DND-41 (cell line): ENCODE results near the gene SCG5.

Source experiments
- ATAC-seq: fragments of 200-7000 bp; cut with Tn5 transposase; 3 replicates; pipeline ENCODE4 v1.9.1; 2021; ENCODE audit warnings: low read depth; ENCODE audit not compliant: insufficient read depth
- DNase-seq: peaks from one replicate; pipeline ENCODE4 v3.0.0-alpha.2; 2020
- H2AFZ ChIP-seq: 2 replicates; pipeline ENCODE4 v1.6.0; 2012; ENCODE audit warnings: low read depth, low read length
- H3K27ac ChIP-seq: 2 replicates; pipeline ENCODE4 v1.5.1; 2012; ENCODE audit warnings: low read length, inconsistent platforms
- H3K27me3 ChIP-seq: fragments of 200-600 bp; sonication (generic); 2 replicates; pipeline ENCODE4 v1.6.0; 2012; ENCODE audit warnings: low read length, mild to moderate bottlenecking, inconsistent platforms; ENCODE audit not compliant: insufficient read depth, poor library complexity
- H3K36me3 ChIP-seq: 2 replicates; pipeline ENCODE4 v1.5.1; 2012; ENCODE audit warnings: low read length, inconsistent platforms; ENCODE audit not compliant: insufficient read depth
- H3K4me1 ChIP-seq: 2 replicates; pipeline ENCODE4 v1.5.1; 2012; ENCODE audit warnings: mild to moderate bottlenecking, low read length; ENCODE audit not compliant: insufficient read depth
- H3K4me2 ChIP-seq: 2 replicates; pipeline ENCODE4 v1.6.0; 2012; ENCODE audit warnings: mild to moderate bottlenecking, moderate library complexity, low read length, inconsistent platforms; ENCODE audit not compliant: insufficient read depth
- H3K4me3 ChIP-seq, 2 experiments: fragments of 200-600 bp in 1 of 2; shearing (Covaris generic) in 1 of 2; 2 replicates each; pipeline ENCODE4 v1.5.1; 2012 to 2016; ENCODE audit warnings: inconsistent platforms in 2 of 2, low read length in 2 of 2, mild to moderate bottlenecking in 2 of 2, low read depth in 1 of 2, moderate library complexity in 1 of 2
- H3K79me2 ChIP-seq: 2 replicates; pipeline ENCODE4 v1.6.0; 2012; ENCODE audit warnings: low read length, inconsistent platforms; ENCODE audit not compliant: insufficient read depth
- H3K9ac ChIP-seq: 2 replicates; pipeline ENCODE4 v1.6.0; 2012; ENCODE audit warnings: low read depth, mild to moderate bottlenecking, inconsistent platforms, low read length, moderate library complexity
- H3K9me3 ChIP-seq: 2 replicates; pipeline ENCODE4 v1.5.1; 2012; ENCODE audit warnings: low read length, moderate library complexity, mild to moderate bottlenecking, inconsistent platforms; ENCODE audit not compliant: insufficient read depth, severe bottlenecking
- H4K20me1 ChIP-seq: 2 replicates; pipeline ENCODE4 v1.6.0; 2012; ENCODE audit warnings: low read length; ENCODE audit not compliant: insufficient read depth
- EZH2 ChIP-seq: IDR thresholded peaks from 3 replicates; pipeline ENCODE4 v1.6.1; 2012; ENCODE audit warnings: borderline replicate concordance, low read depth, mild to moderate bottlenecking, moderate library complexity, low read length, inconsistent platforms; ENCODE audit not compliant: severe bottlenecking
- TF ChIP-seq, protein P1 (sequence below): IDR thresholded peaks from 2 replicates; pipeline ENCODE4 v1.5.1; 2012; ENCODE audit warnings: borderline replicate concordance, low read length, moderate library complexity, mild to moderate bottlenecking; ENCODE audit not compliant: poor library complexity, severe bottlenecking; ENCODE audit errors: extremely low read depth

SCG5 gene

DNA sequence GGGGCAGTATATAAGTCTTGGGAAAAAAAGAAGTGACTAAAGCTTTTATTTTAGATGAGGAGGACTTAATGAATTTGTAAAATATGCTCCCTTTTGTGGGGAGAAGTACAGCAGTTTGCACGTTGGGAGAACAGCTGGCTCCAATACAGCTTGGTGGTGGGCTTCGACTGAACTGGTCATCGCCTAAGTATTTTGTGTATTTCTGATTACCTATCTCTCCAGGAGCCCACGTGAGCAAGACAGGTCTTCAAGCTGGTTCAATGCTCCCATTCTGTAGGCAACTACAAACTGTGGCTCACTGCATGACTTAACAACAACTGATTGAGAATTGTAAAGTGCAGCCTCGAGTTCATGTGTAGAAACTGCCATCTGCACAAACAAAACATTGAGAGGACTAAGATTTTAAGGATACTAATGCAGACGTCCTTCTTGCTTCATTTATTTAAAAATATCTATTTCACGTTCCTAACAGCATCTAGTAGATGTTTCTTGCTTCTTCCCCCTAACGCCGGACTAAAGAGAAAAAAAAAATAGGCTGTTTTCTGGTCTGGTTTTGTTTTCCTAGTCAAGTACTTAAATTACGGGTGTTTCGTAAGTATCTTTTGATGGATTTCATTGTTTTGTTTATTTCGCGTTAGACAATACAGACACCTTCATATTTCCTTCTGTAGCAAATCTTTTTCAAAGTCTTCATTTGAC, 74.9 kb downstream of the SCG5 start:
- no peak for TF ChIP-seq EZH2
- TF ChIP-seq, protein P1, sequence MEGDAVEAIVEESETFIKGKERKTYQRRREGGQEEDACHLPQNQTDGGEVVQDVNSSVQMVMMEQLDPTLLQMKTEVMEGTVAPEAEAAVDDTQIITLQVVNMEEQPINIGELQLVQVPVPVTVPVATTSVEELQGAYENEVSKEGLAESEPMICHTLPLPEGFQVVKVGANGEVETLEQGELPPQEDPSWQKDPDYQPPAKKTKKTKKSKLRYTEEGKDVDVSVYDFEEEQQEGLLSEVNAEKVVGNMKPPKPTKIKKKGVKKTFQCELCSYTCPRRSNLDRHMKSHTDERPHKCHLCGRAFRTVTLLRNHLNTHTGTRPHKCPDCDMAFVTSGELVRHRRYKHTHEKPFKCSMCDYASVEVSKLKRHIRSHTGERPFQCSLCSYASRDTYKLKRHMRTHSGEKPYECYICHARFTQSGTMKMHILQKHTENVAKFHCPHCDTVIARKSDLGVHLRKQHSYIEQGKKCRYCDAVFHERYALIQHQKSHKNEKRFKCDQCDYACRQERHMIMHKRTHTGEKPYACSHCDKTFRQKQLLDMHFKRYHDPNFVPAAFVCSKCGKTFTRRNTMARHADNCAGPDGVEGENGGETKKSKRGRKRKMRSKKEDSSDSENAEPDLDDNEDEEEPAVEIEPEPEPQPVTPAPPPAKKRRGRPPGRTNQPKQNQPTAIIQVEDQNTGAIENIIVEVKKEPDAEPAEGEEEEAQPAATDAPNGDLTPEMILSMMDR = no peak
- DNase-seq (no peak), ATAC-seq (no peak)
- Histone ChIP-seq H3K4me1 (no peaks in the 10 kb centered on the region), H2AFZ (no peak overlapping the region), H3K36me3 (no peaks in the 10 kb centered on the region), H3K27me3 (no peaks in the 10 kb centered on the region), H3K4me3 (no peak overlapping the region), H3K9ac (no peak overlapping the region), H3K79me2 (no peaks in the 10 kb centered on the region), H4K20me1 (no peaks in the 10 kb centered on the region), H3K4me2 (no peak overlapping the region), H3K27ac (no peak overlapping the region), H3K9me3 (no peaks in the 10 kb centered on the region)

DNA sequence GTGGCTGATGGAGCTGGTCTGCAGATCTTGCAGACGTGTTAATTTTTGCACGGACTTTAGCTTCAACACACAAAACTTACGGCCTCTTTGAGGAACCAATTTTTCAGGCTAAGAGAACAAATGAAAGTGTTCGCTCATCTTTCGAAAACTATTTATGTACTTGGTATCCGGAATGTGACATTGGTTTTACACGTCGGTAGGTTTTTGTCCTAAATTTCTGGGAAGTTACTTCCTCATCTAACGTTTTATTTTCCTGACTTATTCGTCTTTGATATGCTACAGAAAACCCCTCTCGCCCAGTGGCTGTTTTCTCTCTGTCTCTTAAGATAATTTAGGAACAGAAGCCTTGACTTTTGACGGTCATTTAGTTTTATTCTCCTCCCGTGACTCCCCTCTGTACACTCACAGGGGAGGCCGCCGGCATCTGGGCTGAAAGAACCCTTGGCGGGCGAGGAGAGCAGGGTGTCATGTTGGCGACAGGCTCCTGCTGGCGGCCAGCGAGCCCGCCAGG, 75.5 kb downstream of the SCG5 start:
- Histone ChIP-seq H3K9me3 (no peaks in the 10 kb centered on the region), H3K4me2 (no peak overlapping the region), H3K9ac (no peak overlapping the region), H3K27me3 (no peaks in the 10 kb centered on the region), H3K4me3 (no peak overlapping the region), H4K20me1 (no peaks in the 10 kb centered on the region), H3K27ac (no peak overlapping the region), H3K36me3 (no peaks in the 10 kb centered on the region), H3K4me1 (no peaks in the 10 kb centered on the region), H2AFZ (no peak overlapping the region), H3K79me2 (no peaks in the 10 kb centered on the region)
- ATAC-seq (no peak), DNase-seq (no peak)
- TF ChIP-seq, protein P1 = no peak
- TF ChIP-seq EZH2 = no peak

GRCh38 chr15:32717426-32718226, 76.1 kb downstream of the SCG5 start, which contains the start of gene GREM1:
Gene GREM1 (plus strand): TSS chr15:32718004. CDS start chr15:32730691, 12,687 bp downstream.
- no peaks in the 10 kb centered on the region for H3K79me2 ChIP-seq
- TF ChIP-seq, protein P1 = no peak
- no peak within 1 kb of the TSS for H3K9ac ChIP-seq
- H2AFZ ChIP-seq = no peak within 1 kb of the TSS
- H3K4me3 ChIP-seq = no peak within 1 kb of the TSS
- ATAC-seq (no peak), DNase-seq (no peak)
- H3K4me1 ChIP-seq = no peaks in the 10 kb centered on the region
- no peaks in the 10 kb centered on the region for H4K20me1 ChIP-seq
- no peaks in the 10 kb centered on the region for H3K9me3 ChIP-seq
- H3K27me3 ChIP-seq = no peaks in the 10 kb centered on the region
- H3K36me3 ChIP-seq = no peaks in the 10 kb centered on the region
- no peak within 1 kb of the TSS for H3K4me2 ChIP-seq
- no peak within 1 kb of the TSS for H3K27ac ChIP-seq
